WERI-Rb-1 (cell line): Measurements from ENCODE around the gene CEP250.

ENCODE experiments used
- DNase-seq: peaks from one replicate; pipeline ENCODE4 v3.0.0-alpha.2; 2020
- H3K27ac ChIP-seq: fragments of 250-450 bp; sonication (Bioruptor Pico); 2 replicates; pipeline ENCODE4 v1.5.1; 2020; ENCODE audit warnings: mild to moderate bottlenecking, moderate library complexity
- H3K27me3 ChIP-seq: fragments of 250-450 bp; sonication (Bioruptor Pico); 2 replicates; pipeline ENCODE4 v1.5.1; 2021; ENCODE audit warnings: mild to moderate bottlenecking, low read depth, moderate library complexity; ENCODE audit not compliant: insufficient read depth, severe bottlenecking
- H3K36me3 ChIP-seq: fragments of 250-450 bp; sonication (Bioruptor Pico); 2 replicates; pipeline ENCODE4 v1.5.1; 2020; ENCODE audit warnings: mild to moderate bottlenecking, moderate library complexity
- H3K4me3 ChIP-seq: 2 replicates; pipeline ENCODE4 v1.5.1; 2011; ENCODE audit warnings: low read depth, mild to moderate bottlenecking, control low read depth, low read length
- H3K9me3 ChIP-seq: fragments of 250-450 bp; sonication (Bioruptor Pico); 2 replicates; pipeline ENCODE4 v1.5.1; 2021; ENCODE audit warnings: mild to moderate bottlenecking, moderate library complexity; ENCODE audit not compliant: severe bottlenecking
- CTCF ChIP-seq: IDR thresholded peaks from 2 replicates; pipeline ENCODE4 v1.5.1; 2011; ENCODE audit warnings: low read depth, mild to moderate bottlenecking, control low read depth, inconsistent platforms, low read length

CEP250 gene

GRCh38 chr20:35467339-35468224 lies 12.2 kb downstream of the CEP250 start:
- Histone ChIP-seq H3K27me3 (no peaks in the 10 kb centered on the region), H3K4me3 (no peak overlapping the region), H3K36me3 (peaks cover 69% of the 10 kb centered on the region), H3K27ac (no peak overlapping the region), H3K9me3 (no peaks in the 10 kb centered on the region)
- DNase-seq = no peak
- no peak for TF ChIP-seq CTCF

- Histone ChIP-seq H3K36me3 (peaks cover 71% of the 10 kb centered on the region), H3K27ac (no peak overlapping the region), H3K9me3 (no peaks in the 10 kb centered on the region), H3K27me3 (no peaks in the 10 kb centered on the region), H3K4me3 (no peak overlapping the region)
- DNase-seq = no peak
- TF ChIP-seq CTCF = no peak
Measured at GRCh38 chr20:35468671-35469334, 13.4 kb downstream of the CEP250 start.

GRCh38 chr20:35472209-35472608 lies 16.8 kb downstream of the CEP250 start:
- peaks cover 77% of the 10 kb centered on the region for H3K36me3 ChIP-seq

GRCh38 chr20:35473684-35474083 lies 18.3 kb downstream of the CEP250 start:
- DNase-seq = no peak
- no peak overlapping the region for H3K4me3 ChIP-seq
- no peak overlapping the region for H3K27ac ChIP-seq
- no peaks in the 10 kb centered on the region for H3K9me3 ChIP-seq
- H3K36me3 ChIP-seq = peaks cover 80% of the 10 kb centered on the region
- H3K27me3 ChIP-seq = no peaks in the 10 kb centered on the region
- no peak for TF ChIP-seq CTCF

More at GRCh38 chr20:35472209-35472608, 16.8 kb downstream of the CEP250 start:
- Histone ChIP-seq H3K4me3 (no peak overlapping the region), H3K27ac (no peak overlapping the region), H3K9me3 (no peaks in the 10 kb centered on the region), H3K27me3 (no peaks in the 10 kb centered on the region)
- DNase-seq = no peak
- TF ChIP-seq CTCF = no peak

- Histone ChIP-seq H3K9me3 (no peaks in the 10 kb centered on the region), H3K4me3 (no peak overlapping the region), H3K27ac (no peak overlapping the region), H3K36me3 (peaks cover 80% of the 10 kb centered on the region), H3K27me3 (no peaks in the 10 kb centered on the region)
- DNase-seq = no peak
- TF ChIP-seq CTCF = no peak
Measured at GRCh38 chr20:35474303-35474871, 19.0 kb downstream of the CEP250 start.
